ENCODE data around the gene MIR17HG.
A peak's percentile ranks its signal among the peaks of the same experiment; 100 is the strongest.
"Not testable (repeated sequence)": the region's sequence is repeated elsewhere in the genome, so short reads cannot be mapped to it uniquely, and the experiment has no call there.

The MIR17HG gene

DNA sequence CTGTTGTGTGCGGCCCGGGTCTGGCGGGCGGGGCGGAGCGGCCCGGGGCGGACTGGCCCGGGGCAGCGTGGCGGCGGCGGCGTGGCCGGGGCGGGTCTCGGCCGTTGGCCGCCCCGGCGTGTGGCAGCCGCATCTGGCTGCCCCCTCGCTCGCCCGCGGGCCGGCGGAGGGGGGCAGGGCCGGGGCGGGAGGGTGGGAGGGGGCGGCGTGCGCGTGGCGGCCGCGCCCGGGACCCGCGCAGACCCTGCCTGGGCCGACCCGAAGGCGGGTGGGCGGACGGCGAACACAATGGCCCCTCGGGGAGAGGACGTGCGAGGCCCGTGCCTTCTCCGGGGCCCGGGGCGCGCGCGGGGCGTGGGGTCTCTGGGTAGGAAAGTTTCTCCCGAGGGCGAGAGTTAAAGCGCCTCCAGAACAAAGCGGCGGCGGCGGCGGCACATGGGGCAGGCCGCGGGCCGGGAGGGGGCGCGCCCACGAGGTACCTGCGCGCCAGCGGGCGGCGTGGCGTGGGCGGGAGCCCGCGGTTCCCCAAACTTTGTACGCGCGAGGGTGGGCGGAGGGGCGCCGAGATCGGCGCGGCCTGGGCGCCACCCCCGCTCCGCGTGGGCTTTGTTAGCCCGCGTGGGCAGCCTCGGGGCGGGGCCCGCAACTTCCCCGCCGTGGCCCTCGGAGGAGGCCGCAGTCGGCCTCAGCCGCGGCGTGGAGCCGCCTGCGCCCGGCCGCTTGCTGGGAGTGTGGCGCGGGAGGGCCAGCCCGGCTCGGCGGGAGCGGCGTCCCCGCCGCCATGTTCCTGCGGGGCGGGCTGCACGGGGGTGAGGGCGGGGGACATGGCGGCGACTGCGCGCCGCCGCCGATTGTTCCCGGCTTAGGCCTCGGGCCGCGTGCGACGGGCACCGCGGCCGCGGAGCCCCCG is 764 bp downstream of the MIR17HG start:
- peak; percentile 31 for DNase-seq (ENCODE audit: low spot score)

DNA sequence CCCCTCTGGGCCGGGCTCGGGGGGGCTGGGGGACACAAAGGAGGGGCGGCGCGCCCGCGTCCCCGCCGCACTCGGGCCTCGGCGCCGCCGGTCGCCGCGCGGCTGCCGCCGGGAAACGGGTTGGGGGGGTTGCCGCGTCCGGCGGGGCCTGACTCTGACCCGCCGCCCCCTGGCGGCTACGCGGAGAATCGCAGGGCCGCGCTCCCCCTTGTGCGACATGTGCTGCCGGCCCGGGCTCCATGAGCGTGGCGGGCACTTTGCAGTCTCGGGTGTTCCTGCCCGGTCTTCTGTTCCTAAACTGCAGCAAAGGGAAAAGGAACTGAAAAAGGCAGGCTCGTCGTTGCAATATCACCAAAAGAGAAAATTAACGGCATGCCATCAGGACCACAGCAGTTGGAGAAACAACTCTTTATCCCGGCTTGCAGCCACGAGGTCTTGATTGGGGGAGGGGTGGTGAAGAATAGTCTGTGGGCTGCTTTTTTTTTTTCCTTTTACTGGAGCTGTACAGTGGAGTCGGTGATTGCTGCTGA is 1.5 kb downstream of the MIR17HG start:
- DNase-seq (ENCODE audit: low spot score), result peak; percentile 80

DNA sequence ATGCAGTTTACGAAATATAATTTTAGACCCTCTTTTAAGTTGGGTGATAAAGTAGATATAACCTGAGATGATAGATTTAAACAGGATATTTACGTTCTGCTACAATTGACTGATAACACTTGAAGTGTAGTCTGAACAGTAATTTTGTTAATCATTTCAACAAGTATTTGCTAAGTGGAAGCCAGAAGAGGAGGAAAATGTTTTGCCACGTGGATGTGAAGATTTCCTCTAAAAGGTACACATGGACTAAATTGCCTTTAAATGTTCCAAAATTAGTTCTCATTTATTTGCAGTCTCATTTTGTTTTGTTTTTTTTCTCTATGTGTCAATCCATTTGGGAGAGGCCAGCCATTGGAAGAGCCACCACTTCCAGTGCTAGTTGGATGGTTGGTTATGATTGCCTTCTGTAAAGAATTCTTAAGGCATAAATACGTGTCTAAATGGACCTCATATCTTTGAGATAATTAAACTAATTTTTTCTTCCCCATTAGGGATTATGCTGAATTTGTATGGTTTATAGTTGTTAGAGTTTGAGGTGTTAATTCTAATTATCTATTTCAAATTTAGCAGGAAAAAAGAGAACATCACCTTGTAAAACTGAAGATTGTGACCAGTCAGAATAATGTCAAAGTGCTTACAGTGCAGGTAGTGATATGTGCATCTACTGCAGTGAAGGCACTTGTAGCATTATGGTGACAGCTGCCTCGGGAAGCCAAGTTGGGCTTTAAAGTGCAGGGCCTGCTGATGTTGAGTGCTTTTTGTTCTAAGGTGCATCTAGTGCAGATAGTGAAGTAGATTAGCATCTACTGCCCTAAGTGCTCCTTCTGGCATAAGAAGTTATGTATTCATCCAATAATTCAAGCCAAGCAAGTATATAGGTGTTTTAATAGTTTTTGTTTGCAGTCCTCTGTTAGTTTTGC is 2.8 kb downstream of the MIR17HG start:
- no peak for DNase-seq (ENCODE audit: low spot score)

DNA sequence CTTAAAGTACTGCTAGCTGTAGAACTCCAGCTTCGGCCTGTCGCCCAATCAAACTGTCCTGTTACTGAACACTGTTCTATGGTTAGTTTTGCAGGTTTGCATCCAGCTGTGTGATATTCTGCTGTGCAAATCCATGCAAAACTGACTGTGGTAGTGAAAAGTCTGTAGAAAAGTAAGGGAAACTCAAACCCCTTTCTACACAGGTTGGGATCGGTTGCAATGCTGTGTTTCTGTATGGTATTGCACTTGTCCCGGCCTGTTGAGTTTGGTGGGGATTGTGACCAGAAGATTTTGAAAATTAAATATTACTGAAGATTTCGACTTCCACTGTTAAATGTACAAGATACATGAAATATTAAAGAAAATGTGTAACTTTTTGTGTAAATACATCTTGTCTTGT is 3.6 kb downstream of the MIR17HG start:
- DNase-seq (ENCODE audit: low spot score), result no peak

DNA sequence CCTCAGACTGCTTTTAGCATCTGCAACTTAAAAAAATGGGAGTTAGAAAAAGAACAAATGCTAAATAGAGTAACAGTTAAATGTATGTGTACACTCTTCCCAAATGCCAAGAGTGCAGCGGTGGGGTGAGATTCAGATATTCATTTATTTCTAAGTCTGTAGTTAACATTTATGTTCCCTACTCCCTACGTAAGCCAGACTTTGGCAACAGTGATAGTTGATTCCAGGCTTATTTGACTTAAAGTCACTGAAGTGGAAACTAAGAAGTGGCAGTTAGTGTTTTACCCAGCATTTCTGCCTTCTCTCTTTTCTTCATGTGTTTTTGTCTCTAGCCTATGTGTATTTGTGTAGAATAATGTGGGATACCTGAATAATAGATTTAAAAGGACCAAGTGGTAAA is 4.5 kb downstream of the MIR17HG start:
- DNase-seq (ENCODE audit: low spot score), result no peak

DNA sequence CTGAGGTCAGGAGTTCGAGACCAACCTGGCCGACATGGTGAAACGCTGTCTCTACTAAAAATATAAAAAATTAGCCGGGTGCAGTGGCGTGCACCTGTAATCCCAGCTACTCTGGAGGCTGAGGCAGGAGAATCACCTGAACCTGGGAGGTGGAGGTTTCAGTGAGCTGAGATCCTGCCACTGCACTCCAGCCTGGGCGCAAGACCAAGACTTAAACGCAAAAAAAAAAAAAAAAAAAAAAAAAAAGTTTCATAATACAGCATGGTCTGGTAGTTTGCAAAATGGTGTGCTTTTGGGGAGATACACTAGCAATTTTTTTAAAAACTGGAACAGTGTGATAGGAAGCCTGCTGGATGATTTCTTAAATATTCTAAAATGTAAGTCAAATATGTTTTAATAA is 5.4 kb downstream of the MIR17HG start:
- not testable (repeated sequence) for DNase-seq (ENCODE audit: low spot score)

DNA sequence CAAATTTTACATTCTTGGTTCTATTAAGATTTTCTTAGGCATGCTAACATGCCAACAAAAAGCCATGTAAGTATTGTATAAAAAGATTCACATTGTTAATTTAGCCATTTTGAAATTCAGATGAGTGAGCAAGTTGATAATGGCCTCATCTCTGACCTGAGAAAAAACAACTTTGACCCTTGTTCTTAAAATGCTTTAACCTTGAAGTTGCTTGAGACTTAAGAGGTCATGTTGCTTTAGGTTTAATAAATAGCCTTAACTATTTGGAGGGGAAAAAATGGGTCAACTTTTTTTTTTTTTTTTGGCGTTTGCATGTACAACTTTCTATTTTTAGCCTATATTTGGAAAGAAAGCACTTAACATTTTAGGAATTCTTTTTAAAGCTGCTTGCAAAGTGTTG is 6.0 kb downstream of the MIR17HG start:
- no peak for DNase-seq (ENCODE audit: low spot score)

DNA sequence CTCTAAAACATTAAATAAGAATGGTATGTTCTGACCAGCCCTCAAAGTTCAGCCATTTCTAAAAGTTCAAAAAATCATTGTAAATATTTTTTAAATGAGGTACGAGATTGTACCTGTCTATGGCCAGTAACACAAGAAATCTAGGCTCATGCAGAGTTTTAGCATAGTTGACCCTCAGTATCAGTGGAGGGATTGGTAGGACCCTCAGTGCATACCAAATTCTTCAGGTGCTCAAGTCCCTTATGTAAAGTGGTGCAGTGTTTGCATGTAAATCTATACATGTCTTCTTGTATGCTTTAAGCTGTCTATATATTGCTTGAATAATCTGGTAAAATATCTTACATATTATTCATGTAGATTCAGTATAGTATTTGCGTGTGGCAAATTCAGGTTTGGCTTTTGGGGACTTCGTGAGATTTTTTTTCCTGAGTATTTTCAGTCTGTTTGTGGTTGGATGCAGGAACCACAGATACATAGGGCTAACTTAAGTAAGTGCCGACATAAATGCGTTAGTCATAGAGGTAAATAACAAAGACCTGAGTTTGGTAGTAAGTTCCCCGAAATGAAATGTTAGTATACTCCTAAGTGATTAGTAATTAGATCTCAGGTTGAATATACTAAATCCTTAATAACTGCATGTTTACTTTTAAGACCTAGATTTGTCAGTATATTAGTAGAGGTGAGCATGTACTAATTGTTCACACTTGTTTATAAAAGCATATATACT is 7.8 kb downstream of the MIR17HG start:
- no peak for DNase-seq (ENCODE audit: low spot score)

DNA sequence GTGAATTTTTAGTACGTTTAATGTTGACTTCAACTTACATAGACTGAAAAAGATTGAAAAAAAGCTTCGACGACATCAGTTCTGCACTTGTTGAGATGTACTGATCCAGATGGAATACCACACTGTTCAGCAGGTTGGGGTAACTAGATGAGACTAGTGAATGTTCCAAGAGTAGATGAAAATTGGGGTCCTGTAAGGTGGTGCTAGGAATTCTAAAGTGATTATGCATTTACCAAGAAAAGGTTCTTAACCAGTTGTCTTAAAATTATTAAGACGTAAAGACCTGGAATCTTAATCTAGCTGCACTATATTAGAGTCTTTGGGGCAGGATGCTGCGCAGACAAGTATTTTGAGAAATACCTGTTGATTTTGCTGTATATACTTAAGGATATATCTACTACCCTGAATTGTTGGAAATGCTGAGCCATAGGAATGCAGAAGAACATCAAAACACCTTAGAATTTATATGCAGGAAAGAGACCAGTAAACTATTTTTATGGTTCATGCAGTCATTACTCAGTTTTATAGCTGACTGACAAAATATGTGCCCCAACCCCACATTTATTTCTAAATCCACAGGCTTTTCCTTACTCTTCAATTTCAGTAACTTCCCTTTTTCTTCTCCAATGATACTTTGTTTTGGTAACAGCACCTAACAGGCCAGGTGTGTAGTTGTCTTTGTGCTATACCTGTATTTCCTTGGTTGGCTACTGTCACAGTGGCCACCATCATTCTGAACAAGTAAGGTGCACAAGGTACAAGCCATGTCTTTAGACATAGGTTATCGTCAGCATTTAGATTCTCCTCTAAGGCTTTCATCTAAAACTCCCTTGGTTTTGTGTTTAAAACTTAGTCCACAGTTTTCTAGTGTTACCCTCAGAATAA is 8.6 kb downstream of the MIR17HG start:
- DNase-seq (ENCODE audit: low spot score), result no peak

DNA sequence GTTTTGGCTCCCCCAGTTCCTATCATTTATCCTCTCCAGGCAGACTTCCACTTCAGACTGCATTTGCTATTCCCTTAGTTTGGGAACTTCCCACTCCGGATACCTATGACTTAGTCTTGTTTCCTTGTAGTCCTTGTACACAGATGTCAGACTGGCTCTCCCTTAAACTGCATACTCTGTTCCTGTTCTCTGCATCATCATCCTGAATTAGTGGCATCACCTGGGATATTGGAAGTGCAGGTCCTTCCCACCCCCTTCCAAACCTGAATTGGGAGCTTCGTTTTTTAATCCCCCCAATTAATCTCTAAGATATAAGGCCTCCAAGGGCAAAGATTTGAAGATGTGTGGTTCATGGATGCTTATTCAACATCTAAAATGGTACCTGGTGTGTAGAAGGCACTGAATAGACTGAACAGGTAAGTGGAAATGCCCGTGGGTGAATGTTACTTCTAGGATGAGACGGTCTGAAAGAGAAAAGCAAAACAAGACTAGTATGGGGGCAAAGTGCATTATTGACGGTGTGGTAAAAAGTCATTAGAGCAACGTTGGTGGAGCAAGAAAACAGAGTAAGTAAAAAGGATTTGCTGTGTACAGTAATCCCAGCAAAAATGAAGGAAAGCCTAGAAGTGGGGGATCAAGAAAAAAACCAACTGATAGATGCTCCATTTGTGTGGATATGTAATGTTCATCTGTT is 9.6 kb downstream of the MIR17HG start:
- DNase-seq (ENCODE audit: low spot score), result no peak

DNA sequence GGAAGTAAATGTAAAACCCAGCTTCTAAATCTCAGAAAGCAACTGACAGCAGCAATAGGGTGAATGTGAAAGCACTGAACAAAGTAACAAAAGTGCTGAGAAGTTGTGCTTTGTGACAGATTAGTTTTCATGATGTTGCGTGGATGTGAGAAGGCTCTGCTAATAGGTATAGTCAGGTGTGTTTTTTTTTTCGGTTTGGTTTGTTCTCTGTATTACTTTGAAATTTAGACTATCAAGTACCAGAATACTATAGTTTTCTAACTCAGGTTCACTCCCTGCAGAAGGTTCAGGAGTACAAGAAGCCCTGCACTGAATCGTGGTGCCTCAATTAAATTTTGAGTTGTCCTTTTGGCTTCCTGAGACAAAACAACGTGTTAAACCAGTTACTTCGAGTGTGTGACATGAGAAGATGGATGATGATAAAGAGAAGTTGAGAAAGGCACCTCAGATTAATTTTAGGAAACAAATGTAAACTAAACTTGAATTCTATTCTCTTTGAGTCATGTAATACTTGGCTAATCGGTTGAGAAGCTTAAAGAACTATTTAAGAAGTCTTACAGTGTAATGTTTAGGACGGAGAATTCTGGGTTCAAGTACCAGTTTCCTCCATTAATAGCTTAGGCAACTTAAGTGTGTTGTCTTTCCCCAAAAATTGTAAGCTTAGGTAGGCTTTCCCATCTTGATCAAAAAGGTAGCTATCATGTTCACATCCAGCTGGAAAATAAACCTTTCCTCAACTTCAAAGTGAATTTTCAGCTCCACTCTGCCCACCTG is 10.3 kb downstream of the MIR17HG start:
- DNase-seq (ENCODE audit: low spot score), result no peak

DNA sequence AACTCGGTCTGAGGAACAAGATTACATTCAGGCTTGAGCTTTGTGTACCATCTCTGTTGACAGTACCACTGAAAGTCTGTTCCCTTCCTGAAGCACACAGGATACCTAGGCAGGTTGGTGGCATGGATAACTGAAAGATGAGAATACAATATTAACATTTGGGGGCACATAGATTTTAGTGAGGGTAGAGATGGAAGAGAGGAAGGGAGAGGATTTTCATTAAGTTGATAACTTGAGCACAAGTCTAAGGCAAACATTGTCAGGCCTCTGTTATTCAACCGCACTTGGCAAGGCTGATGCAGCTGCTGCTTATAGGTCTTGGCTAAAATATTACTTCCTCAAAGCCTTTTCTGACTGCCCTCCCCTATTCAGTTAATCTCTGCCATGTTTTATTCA is 10.9 kb downstream of the MIR17HG start:
- no peak for DNase-seq (ENCODE audit: low spot score)

DNA sequence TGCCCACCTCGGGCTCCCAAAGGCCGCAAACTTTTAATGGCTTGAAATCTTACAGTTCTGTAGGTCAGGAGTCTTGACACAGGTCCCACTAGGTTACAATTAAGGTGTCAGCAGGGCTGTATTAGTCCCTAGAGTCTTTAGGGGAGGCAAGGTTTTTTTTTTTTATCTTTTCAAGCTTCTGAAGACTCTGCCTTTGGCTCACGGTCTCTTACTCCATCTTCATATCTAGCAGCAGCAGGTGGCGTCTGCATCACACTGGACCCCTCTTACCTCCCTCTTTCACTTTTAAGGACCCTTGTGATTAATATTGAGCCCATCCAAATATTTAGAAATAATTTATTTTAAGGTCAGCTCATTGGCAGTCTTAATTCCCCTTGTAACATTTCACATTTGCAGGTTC is 11.6 kb downstream of the MIR17HG start:
- DNase-seq (ENCODE audit: low spot score), result no peak

DNA sequence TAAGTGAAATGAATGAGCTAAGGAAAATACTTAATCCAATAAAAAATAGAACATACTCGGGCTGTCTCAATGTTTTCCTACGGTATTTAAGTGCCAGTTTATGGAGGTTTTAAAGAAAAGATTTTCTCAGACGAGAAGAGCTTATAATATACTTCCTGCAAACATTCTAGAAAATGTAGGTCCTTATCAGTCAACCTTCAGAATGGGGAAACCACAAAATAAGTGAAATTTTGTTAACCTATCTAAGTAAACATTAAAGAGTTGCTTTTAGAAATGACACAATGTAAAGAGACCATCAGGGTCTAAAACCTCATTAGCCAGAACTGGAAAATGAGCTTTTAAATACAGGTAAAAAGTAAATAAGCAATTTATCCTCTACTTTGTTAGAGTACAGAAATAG is 12.1 kb downstream of the MIR17HG start:
- DNase-seq (ENCODE audit: low spot score), result no peak

DNA sequence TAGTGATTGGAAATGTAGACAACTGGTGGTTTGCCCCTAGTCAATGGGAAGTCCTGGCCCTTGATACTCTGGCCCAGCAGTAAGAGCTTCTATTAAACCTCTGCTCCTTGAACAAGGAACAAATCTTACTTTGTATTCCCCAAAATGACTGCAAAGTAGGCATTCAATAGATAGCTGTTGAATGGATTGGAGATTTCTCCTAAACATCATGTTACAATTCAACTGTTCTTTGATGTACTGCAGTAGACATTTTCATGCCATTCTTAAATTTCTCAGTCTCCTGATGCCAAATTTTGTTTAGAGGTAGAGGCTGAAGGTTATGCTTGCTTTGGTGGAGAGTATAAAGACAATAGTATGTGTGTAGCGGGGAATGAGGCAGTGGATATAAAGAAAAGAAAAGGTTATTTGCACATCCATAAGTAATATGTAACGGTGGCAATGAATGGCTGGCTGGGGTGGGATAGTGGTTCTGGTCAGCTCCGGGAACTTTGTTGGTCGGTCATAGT is 12.8 kb downstream of the MIR17HG start:
- no peak for DNase-seq (ENCODE audit: low spot score)

DNA sequence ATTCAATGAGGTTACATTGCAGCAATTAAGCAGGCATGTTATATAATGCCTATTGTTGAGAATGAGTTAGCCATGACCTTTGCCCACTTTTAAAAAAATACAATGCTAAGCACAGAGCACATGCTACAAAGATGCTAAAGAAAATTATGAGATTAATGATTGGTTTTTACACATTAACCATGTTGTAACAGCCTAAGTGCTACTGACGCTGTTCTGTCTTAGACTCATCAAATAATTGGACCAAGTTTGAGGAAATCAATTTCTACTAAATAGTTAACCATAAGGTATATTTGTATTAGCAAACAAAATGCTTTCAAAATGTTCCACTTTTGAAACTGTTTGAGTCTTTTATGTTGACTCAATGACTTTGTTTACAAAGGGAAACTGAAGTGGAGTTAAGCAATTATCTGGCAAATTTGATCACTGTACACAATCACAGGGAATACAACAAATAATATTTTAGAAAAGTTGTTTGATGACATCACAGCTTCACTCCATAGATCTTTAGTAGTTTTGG is 14.3 kb downstream of the MIR17HG start:
- DNase-seq (ENCODE audit: low spot score), result no peak

DNA sequence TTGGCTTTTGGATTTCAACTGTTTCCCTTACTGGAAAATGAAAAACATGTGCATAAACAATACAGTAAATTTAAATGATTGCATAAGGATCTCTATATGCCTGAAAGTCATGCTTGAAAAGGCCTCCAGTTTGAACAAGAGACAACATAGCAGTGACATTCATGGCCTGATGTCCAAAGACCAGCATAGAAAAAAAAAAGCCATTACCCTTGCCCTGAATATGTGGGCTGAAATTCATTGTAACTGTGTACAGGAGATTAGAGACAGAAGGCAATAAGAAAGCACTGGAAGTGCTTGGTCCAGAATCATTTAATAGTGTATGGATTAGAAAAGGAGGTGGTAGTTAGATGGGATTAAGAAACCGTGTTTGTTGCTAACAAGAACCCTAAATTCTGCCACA is 15.4 kb downstream of the MIR17HG start:
- DNase-seq (ENCODE audit: low spot score), result no peak

DNA sequence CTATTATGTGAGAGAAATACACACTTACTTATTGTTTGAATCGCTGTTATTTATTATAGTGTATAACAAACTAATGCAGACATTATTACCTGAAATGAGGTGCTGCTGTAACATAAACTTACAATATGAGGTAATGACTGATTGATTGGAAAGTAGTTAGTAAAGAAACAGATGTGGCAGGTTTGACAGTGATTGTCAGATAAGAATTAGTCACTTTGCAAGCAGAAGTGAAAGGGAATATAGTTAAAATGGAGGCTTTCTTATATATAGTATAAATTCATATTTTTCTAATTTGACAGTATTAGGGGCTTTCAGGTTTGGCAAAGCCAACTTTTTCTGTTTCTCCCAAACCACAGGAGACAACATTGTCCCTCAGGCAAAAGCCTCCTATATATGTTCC is 20.6 kb downstream of the MIR17HG start:
- DNase-seq (ENCODE audit: low spot score), result no peak
